H1 (cell line): Measurements from ENCODE around the gene MSANTD7. TPM values are rescaled to one million over a fixed set of nuclear protein-coding genes. Genes with fewer than 3 reads are reported as not detected.

Source experiments
- CTCF ChIA-PET: fragments of 300-600 bp; sonication (Branson Sonifier 250); formaldehyde crosslinking; loops from one replicate; lab custom pipeline; 2021; ENCODE audit not compliant: partially characterized antibody; lab: Charles Lee
- POLR2A ChIA-PET: fragments of 300-600 bp; sonication (Branson Sonifier 250); formaldehyde crosslinking; loops from one replicate; lab custom pipeline; 2021; ENCODE audit warnings: inconsistent platforms; ENCODE audit not compliant: partially characterized antibody; lab: Charles Lee
- DNase-seq, 2 experiments: peaks; one replicate each; pipeline versions ENCODE4 v3.0.0 to v3.0.0-alpha.2; 2010 to 2022; ENCODE audit warnings: low spot score in 2 of 2, low read depth in 1 of 2, mixed read lengths in 1 of 2
- FAIRE-seq: peaks from 2 replicates; lab custom pipeline; 2011; peaks lifted over from hg19 to GRCh38; lab: Jason Lieb, UNC
- H2AFZ ChIP-seq: 2 replicates; pipeline ENCODE4 v1.8.1; 2012; ENCODE audit warnings: low read length, inconsistent platforms
- H2AK5ac ChIP-seq: 2 replicates; pipeline ENCODE4 v1.6.1; 2013; ENCODE audit warnings: low read depth, low read length
- H2BK120ac ChIP-seq: replicated peaks from 2 replicates; pipeline ENCODE3; 2013; ENCODE audit warnings: low read depth, low read length, inconsistent platforms
- H2BK12ac ChIP-seq: 2 replicates; pipeline ENCODE4 v1.6.1; 2013; ENCODE audit warnings: low read depth, low read length
- H2BK15ac ChIP-seq: 2 replicates; pipeline ENCODE4 v1.6.1; 2013; ENCODE audit warnings: low read length
- H2BK20ac ChIP-seq: 2 replicates; pipeline ENCODE4 v1.6.1; 2013; ENCODE audit warnings: low read length
- H2BK5ac ChIP-seq: 2 replicates; pipeline ENCODE4 v1.6.1; 2013; ENCODE audit warnings: low read depth, low read length
- H3K14ac ChIP-seq: 2 replicates; pipeline ENCODE4 v1.6.1; 2013; ENCODE audit warnings: inconsistent platforms; ENCODE audit not compliant: insufficient read length
- H3K18ac ChIP-seq: 2 replicates; pipeline ENCODE4 v1.6.1; 2013; ENCODE audit warnings: low read length; ENCODE audit errors: extremely low read depth
- H3K23ac ChIP-seq: 2 replicates; pipeline ENCODE4 v1.6.1; 2013; ENCODE audit warnings: inconsistent platforms; ENCODE audit not compliant: insufficient read length
- H3K23me2 ChIP-seq: 2 replicates; pipeline ENCODE4 v1.6.1; 2013; ENCODE audit warnings: low read depth, low read length
- H3K27ac ChIP-seq: 2 replicates; pipeline ENCODE4 v1.6.1; 2011; ENCODE audit warnings: low read depth, low read length, inconsistent platforms
- H3K27me3 ChIP-seq, 4 experiments: replicated peaks in 1 of 4; 1 replicate in 1 of 4; 2 replicates in 3 of 4; pipeline versions ENCODE4 v1.6.1 to v1.8.1; 2011 to 2013; ENCODE audit warnings: low read length in 3 of 4, mild to moderate bottlenecking in 3 of 4, inconsistent platforms in 2 of 4, mixed read lengths in 2 of 4, moderate library complexity in 1 of 4; ENCODE audit not compliant: control insufficient read depth in 3 of 4, insufficient read depth in 3 of 4; ENCODE audit errors: extremely low read depth in 1 of 4
- H3K36me3 ChIP-seq, 4 experiments: 2 replicates each; pipeline versions ENCODE4 v1.6.1 to v1.8.1; 2011 to 2013; ENCODE audit warnings: mild to moderate bottlenecking in 4 of 4, low read length in 3 of 4, moderate library complexity in 2 of 4, control low read depth in 1 of 4, inconsistent platforms in 1 of 4; ENCODE audit not compliant: insufficient read depth in 4 of 4, control insufficient read depth in 2 of 4
- H3K4ac ChIP-seq: replicated peaks from 2 replicates; pipeline ENCODE3; 2013; ENCODE audit warnings: low read length, low read depth, mixed read lengths, inconsistent platforms; ENCODE audit not compliant: insufficient read length
- H3K4me1 ChIP-seq, 4 experiments: replicated peaks in 1 of 4; 1 replicate in 1 of 4; 2 replicates in 3 of 4; pipeline versions ENCODE4 v1.6.1 to v1.8.1; 2011 to 2013; ENCODE audit warnings: low read length in 3 of 4, inconsistent platforms in 2 of 4, mixed read lengths in 1 of 4; ENCODE audit not compliant: insufficient read depth in 4 of 4, control insufficient read depth in 3 of 4
- H3K4me2 ChIP-seq, 2 experiments: 2 replicates each; pipeline versions ENCODE4 v1.6.1 to v1.8.1; 2011 to 2013; ENCODE audit warnings: low read depth in 2 of 2, low read length in 2 of 2, control low read depth in 1 of 2, inconsistent platforms in 1 of 2, mild to moderate bottlenecking in 1 of 2; ENCODE audit not compliant: insufficient read depth in 1 of 2
- H3K4me3 ChIP-seq, 4 experiments: fragments of 200-600, 300-600 bp in 1 of 4; sonication (generic), shearing (Covaris generic), sonication (Bioruptor Twin) in 1 of 4; 2 replicates each; pipeline versions ENCODE4 v1.5.1 to v1.8.1; 2011 to 2016; ENCODE audit warnings: low read length in 4 of 4, low read depth in 3 of 4, control low read depth in 2 of 4, inconsistent platforms in 2 of 4, mild to moderate bottlenecking in 2 of 4, mixed read lengths in 1 of 4, moderate library complexity in 1 of 4; ENCODE audit not compliant: insufficient read depth in 2 of 4; ENCODE audit errors: extremely low read depth in 1 of 4
- H3K56ac ChIP-seq: replicated peaks from 2 replicates; pipeline ENCODE3; 2013; ENCODE audit warnings: low read depth, mild to moderate bottlenecking, mixed read lengths, low read length, inconsistent platforms; ENCODE audit not compliant: insufficient read length
- H3K79me1 ChIP-seq: 2 replicates; pipeline ENCODE4 v1.6.1; 2013; ENCODE audit warnings: low read depth, low read length, control low read depth
- H3K79me2 ChIP-seq, 2 experiments: 2 replicates each; pipeline versions ENCODE4 v1.6.1 to v1.8.1; 2012 to 2013; ENCODE audit warnings: low read length in 2 of 2, mild to moderate bottlenecking in 2 of 2, inconsistent platforms in 1 of 2; ENCODE audit not compliant: insufficient read depth in 2 of 2, control insufficient read depth in 1 of 2
- H3K9ac ChIP-seq, 4 experiments: replicated peaks in 1 of 4; 1 replicate in 1 of 4; 2 replicates in 3 of 4; pipeline versions ENCODE4 v1.6.1 to v1.8.1; 2011 to 2013; ENCODE audit warnings: low read depth in 3 of 4, low read length in 3 of 4, control low read depth in 2 of 4, mild to moderate bottlenecking in 2 of 4, moderate library complexity in 2 of 4, inconsistent platforms in 1 of 4; ENCODE audit errors: extremely low read depth in 1 of 4
- H3K9me3 ChIP-seq, 2 experiments: 2 replicates each; pipeline versions ENCODE4 v1.6.1 to v1.8.1; 2012 to 2013; ENCODE audit warnings: mild to moderate bottlenecking in 2 of 2, moderate library complexity in 2 of 2, control low read depth in 1 of 2, inconsistent platforms in 1 of 2, low read depth in 1 of 2, low read length in 1 of 2, mixed read lengths in 1 of 2; ENCODE audit not compliant: insufficient read depth in 2 of 2
- H4K20me1 ChIP-seq, 2 experiments: replicated peaks in 1 of 2; 2 replicates each; pipeline versions ENCODE3 to v1.8.1; 2011 to 2013; ENCODE audit warnings: inconsistent platforms in 2 of 2, low read length in 2 of 2, mild to moderate bottlenecking in 1 of 2; ENCODE audit not compliant: insufficient read depth in 2 of 2, control insufficient read depth in 1 of 2
- H4K5ac ChIP-seq: 2 replicates; pipeline ENCODE4 v1.6.1; 2013; ENCODE audit warnings: low read length, low read depth, mixed read lengths, inconsistent platforms; ENCODE audit not compliant: insufficient read length
- H4K8ac ChIP-seq: 2 replicates; pipeline ENCODE4 v1.8.0; 2013; ENCODE audit warnings: mild to moderate bottlenecking, moderate library complexity, low read length, inconsistent platforms; ENCODE audit not compliant: insufficient read depth; ENCODE audit errors: extremely low read depth
- H4K91ac ChIP-seq: replicated peaks from 2 replicates; pipeline ENCODE3; 2013; ENCODE audit warnings: low read length, mixed read lengths, inconsistent platforms; ENCODE audit not compliant: insufficient read length
- ASH2L ChIP-seq: fragments of 200-600, 300-600 bp; sonication (generic); IDR thresholded peaks from one replicate; pipeline ENCODE4 v1.7.1; 2017; ENCODE audit warnings: low read length
- BCL11A ChIP-seq, 2 experiments: IDR thresholded peaks; one replicate each; pipeline ENCODE4 v1.6.1; 2011; ENCODE audit warnings: low read depth in 2 of 2, low read length in 2 of 2, mild to moderate bottlenecking in 2 of 2
- EGR1 ChIP-seq: IDR thresholded peaks from 2 replicates; pipeline ENCODE4 v1.6.1; 2011; ENCODE audit warnings: low read depth, low read length, borderline replicate concordance
- EP300 ChIP-seq, 2 experiments: IDR thresholded peaks; 1 replicate in 1 of 2; 2 replicates in 1 of 2; pipeline ENCODE4 v1.6.1; 2011 to 2012; ENCODE audit warnings: low read depth in 2 of 2, low read length in 2 of 2, mild to moderate bottlenecking in 2 of 2, borderline replicate concordance in 1 of 2, inconsistent platforms in 1 of 2, moderate library complexity in 1 of 2
- JUN ChIP-seq: IDR thresholded peaks from 2 replicates; pipeline ENCODE4 v1.6.1; 2011; ENCODE audit warnings: low read depth, mild to moderate bottlenecking, improper control_type of control experiment, low read length
- KDM1A ChIP-seq: fragments of 200-600, 300-600 bp; sonication (generic); IDR thresholded peaks from 2 replicates; pipeline ENCODE4 v1.7.1; 2016; ENCODE audit warnings: mild to moderate bottlenecking, low read length, borderline replicate concordance
- POLR2AphosphoS5 ChIP-seq: IDR thresholded peaks from 2 replicates; pipeline ENCODE4 v1.6.1; 2011; ENCODE audit warnings: low read depth, low read length
- RAD21 ChIP-seq, 2 experiments: IDR thresholded peaks in 1 of 2; conservative IDR thresholded peaks in 1 of 2; 2 replicates each; pipeline ENCODE4 v1.6.1; 2011; ENCODE audit warnings: low read depth in 2 of 2, low read length in 2 of 2, improper control_type of control experiment in 1 of 2, inconsistent platforms in 1 of 2, mild to moderate bottlenecking in 1 of 2, moderate library complexity in 1 of 2
- RFX5 ChIP-seq: IDR thresholded peaks from 2 replicates; pipeline ENCODE4 v1.6.1; 2011; ENCODE audit warnings: low read depth, low read length, improper control_type of control experiment, borderline replicate concordance
- SAP30 ChIP-seq: fragments of 300-600 bp; sonication (generic); IDR thresholded peaks from 2 replicates; pipeline ENCODE4 v1.7.1; 2012; ENCODE audit warnings: low read length, moderate library complexity, mild to moderate bottlenecking, inconsistent platforms; ENCODE audit not compliant: insufficient read depth, insufficient replicate concordance
- SP2 ChIP-seq: IDR thresholded peaks from 2 replicates; pipeline ENCODE4 v1.6.1; 2012; ENCODE audit warnings: mild to moderate bottlenecking, low read length, inconsistent platforms
- WGBS, 2 experiments: shearing (Covaris generic) in 1 of 2; methylation state at CpG; one replicate each; pipeline versions ENCODE4 v1.1.6 to v1.1.7; 2013 to 2015; ENCODE audit warnings: low lambda C conversion rate in 2 of 2, mixed read lengths in 2 of 2, inconsistent platforms in 1 of 2, low coverage in 1 of 2, missing lambda C conversion rate in 1 of 2; ENCODE audit not compliant: insufficient replicate concordance in 2 of 2, insufficient coverage in 1 of 2, insufficient read length in 1 of 2; ENCODE audit errors: extremely low coverage in 1 of 2, missing lambda C conversion rate in 1 of 2; 5-methylcytosine and 5-hydroxymethylcytosine counted together
- polyA plus RNA-seq, 7 experiments: library from polyadenylated mRNA; depleted of rRNA in 3 of 7; stranded (reverse) in 5 of 7; unstranded in 2 of 7; fragments of >200 nt in 5 of 7; fragments of 200-250 nt in 2 of 7; gene quantifications; 1 replicate in 5 of 7; 2 replicates in 1 of 7; 4 replicates in 1 of 7; pipeline versions ENCODE4 v1.2.1 to v1.2.3, GENCODE V29; 2011 to 2013; ENCODE audit warnings: missing spikeins in 2 of 7, mixed read lengths in 2 of 7
- total RNA-seq: library from RNA; stranded (reverse); fragmentation: NEBNext Ultra II Directional; extraction: Animal tissue kit (Norgen Biotek cat#: 25700); gene quantifications from 2 replicates; pipeline ENCODE4 v1.2.1, GENCODE V29; 2021
- TF ChIP-seq, protein P1 (sequence below): IDR thresholded peaks from 2 replicates; pipeline ENCODE4 v1.6.1; 2012; ENCODE audit warnings: inconsistent platforms

MSANTD7 gene
- total and polyA plus RNA-seq, 2 of the 8 experiments (the other 6 are each of a cell fraction or from before 2014, with no cell fraction given): 5.0 to 15.2 TPM

DNA sequence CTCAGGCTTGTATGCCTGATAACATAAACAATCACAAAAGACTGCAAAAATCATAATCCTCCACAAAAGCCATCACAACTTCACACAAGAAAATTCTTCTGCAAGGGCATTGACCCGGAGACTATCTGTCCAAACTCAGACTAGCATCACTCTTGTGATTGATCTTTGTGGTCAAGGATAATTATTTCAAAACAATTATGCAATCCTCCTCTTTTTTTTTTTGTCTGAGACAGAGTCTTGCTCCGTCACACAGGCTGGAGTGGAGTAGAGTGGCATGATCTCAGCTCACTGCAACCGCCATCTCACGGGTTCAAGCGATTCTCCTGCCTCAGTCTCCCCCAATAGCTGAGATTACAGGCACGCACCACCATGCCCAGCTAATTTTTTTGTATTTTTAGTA lies 22.4 kb upstream of the MSANTD7 start:
- no peak overlapping the region for H3K27ac ChIP-seq
- H3K4ac ChIP-seq: no peak overlapping the region
- 0 out of 7 replicates have a peak, but pooled peaks cover 0 to 2% (median 0%) of the 10 kb centered on the region in 4 experiments for H3K4me1 ChIP-seq
- H2BK15ac ChIP-seq: no peak overlapping the region
- no peak overlapping the region for H4K91ac ChIP-seq
- ChIA-PET POLR2A (interaction anchor here (0.7 kb wide), 1 partner anchor 279 kb away, joined by 3 read pairs; no protein-coding TSS in a partner anchor), CTCF (interaction anchor here (1.2 kb wide), 1 partner anchor 11 kb away, joined by 4 read pairs; no protein-coding TSS in a partner anchor)
- no peak overlapping the region for H2AFZ ChIP-seq
- DNase-seq: no peak
- no peak overlapping the region for H2BK5ac ChIP-seq
- no peaks in the 10 kb centered on the region for H3K79me1 ChIP-seq
- H4K8ac ChIP-seq: no peak overlapping the region
- no peak overlapping the region for H3K9ac ChIP-seq
- H3K79me2 ChIP-seq: no peaks in the 10 kb centered on the region
- H3K4me2 ChIP-seq: no peak overlapping the region
- H2BK12ac ChIP-seq: no peak overlapping the region
- no peak overlapping the region for H3K4me3 ChIP-seq
- H3K14ac ChIP-seq: no peak overlapping the region
- no peaks in the 10 kb centered on the region for H3K27me3 ChIP-seq
- H2BK20ac ChIP-seq: no peak overlapping the region
- H2AK5ac ChIP-seq: no peak overlapping the region
- FAIRE-seq: no peak
- no peak overlapping the region for H4K5ac ChIP-seq
- H3K9me3 ChIP-seq: no peaks in the 10 kb centered on the region
- H3K56ac ChIP-seq: no peak overlapping the region
- no peak overlapping the region for H3K18ac ChIP-seq
- H3K23ac ChIP-seq: no peak overlapping the region
- no peaks in the 10 kb centered on the region for H3K23me2 ChIP-seq
- H4K20me1 ChIP-seq: no peaks in the 10 kb centered on the region
- WGBS, 2 experiments: 85% methylated on average over 6 of the region's 6 CpGs; no CpG with 5 or more reads in 1 of the 2 experiments
- TF ChIP-seq EP300 (IDR thresholded peaks at IDR 0.05; ENCODE audit: borderline replicate concordance in 1 of 2, low read depth in 2 of 2, low read length in 2 of 2) (no peak), KDM1A (no peak), SAP30 (no peak), JUN (no peak), ASH2L (no peak), RFX5 (no peak), SP2 (no peak), EGR1 (no peak), POLR2AphosphoS5 (no peak), RAD21 (IDR thresholded peaks at IDR 0.05 in 1 of 2, conservative IDR thresholded peaks at IDR 0.05 in 1 of 2; ENCODE audit: low read depth in 2 of 2, low read length in 2 of 2) (no peak), BCL11A (IDR thresholded peaks at IDR 0.05; ENCODE audit: low read depth in 2 of 2, low read length in 2 of 2) (no peak)
- TF ChIP-seq, protein P1, sequence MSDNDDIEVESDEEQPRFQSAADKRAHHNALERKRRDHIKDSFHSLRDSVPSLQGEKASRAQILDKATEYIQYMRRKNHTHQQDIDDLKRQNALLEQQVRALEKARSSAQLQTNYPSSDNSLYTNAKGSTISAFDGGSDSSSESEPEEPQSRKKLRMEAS: no peak
- H3K36me3 ChIP-seq: no peaks in the 10 kb centered on the region
- no peak overlapping the region for H2BK120ac ChIP-seq
